ENCODE data around the gene BTG2. TPM values are rescaled to one million over a fixed set of nuclear protein-coding genes. Genes with fewer than 3 reads are reported as not detected.

The BTG2 gene
- total RNA-seq, 4 donors from 2014 or later = 48.0 to 286 (median 74.9) TPM

DNA sequence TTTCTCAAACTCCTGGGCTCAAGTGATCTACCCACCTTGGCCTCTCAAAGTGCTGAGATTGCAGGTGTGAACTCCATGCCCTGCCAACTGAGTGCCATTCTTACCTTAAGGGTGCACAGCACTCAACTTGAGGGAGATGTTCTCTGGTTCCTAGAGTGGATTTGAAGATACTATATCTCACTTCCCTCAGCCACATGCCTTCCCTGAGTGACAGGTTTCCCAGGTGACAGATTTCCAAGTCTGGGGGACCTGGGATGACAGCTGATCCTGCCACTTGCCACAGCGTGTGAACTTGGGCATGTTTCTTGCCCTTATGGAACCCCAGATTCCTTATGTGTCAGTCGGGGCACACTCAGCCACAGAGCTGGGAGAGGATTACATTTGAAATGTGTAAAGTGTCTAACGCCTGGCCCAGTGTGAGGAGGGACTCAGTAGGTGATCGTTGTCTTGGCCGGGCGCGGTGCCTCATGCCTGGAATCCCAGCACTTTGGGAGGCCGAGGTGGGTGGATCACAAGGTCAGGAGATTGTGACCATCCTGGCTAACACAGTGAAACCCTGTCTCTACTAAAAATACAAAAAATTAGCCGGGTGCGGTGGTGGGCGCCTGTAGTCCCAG is 29.6 kb upstream of the BTG2 start:
- no peaks in the 10 kb centered on the region for H3K27me3 ChIP-seq
- ATAC-seq = no peak
- no peaks in the 10 kb centered on the region for H3K9me3 ChIP-seq
- peak in 1 of 2 donors; percentile 30 for DNase-seq
- H3K4me3 ChIP-seq = no peak overlapping the region
- in situ Hi-C loops (cut with MboI; ENCODE audit: low sequenced_read_pairs in 4 of 4) = loop anchor here in 2 of 4 donors (10.0 kb wide), 1 partner anchor 209 kb away; no protein-coding TSS in a partner anchor
- intact Hi-C loops (cut with DNase I; ENCODE audit: low total_unique reads) = loop anchor here (2.0 to 10.0 kb wide), 5 partner anchors 282 to 1391 kb away; partner anchors contain the start of genes ATP2B4, SHISA4, ZBED6 and ZC3H11A
- H3K36me3 ChIP-seq = no peaks in the 10 kb centered on the region
- no peak for TF ChIP-seq POLR2A (IDR thresholded peaks at IDR 0.05)
- TF ChIP-seq, protein P1, sequence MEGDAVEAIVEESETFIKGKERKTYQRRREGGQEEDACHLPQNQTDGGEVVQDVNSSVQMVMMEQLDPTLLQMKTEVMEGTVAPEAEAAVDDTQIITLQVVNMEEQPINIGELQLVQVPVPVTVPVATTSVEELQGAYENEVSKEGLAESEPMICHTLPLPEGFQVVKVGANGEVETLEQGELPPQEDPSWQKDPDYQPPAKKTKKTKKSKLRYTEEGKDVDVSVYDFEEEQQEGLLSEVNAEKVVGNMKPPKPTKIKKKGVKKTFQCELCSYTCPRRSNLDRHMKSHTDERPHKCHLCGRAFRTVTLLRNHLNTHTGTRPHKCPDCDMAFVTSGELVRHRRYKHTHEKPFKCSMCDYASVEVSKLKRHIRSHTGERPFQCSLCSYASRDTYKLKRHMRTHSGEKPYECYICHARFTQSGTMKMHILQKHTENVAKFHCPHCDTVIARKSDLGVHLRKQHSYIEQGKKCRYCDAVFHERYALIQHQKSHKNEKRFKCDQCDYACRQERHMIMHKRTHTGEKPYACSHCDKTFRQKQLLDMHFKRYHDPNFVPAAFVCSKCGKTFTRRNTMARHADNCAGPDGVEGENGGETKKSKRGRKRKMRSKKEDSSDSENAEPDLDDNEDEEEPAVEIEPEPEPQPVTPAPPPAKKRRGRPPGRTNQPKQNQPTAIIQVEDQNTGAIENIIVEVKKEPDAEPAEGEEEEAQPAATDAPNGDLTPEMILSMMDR (IDR thresholded peaks at IDR 0.05 in 4 of 5, conservative IDR thresholded peaks at IDR 0.05 in 1 of 5) = no peak
- peaks cover 78 to 84% of the 10 kb centered on the region in 2 donors for H3K4me1 ChIP-seq
- peak overlapping the region; percentile 92 to 96 (median 94) for H3K27ac ChIP-seq

DNA sequence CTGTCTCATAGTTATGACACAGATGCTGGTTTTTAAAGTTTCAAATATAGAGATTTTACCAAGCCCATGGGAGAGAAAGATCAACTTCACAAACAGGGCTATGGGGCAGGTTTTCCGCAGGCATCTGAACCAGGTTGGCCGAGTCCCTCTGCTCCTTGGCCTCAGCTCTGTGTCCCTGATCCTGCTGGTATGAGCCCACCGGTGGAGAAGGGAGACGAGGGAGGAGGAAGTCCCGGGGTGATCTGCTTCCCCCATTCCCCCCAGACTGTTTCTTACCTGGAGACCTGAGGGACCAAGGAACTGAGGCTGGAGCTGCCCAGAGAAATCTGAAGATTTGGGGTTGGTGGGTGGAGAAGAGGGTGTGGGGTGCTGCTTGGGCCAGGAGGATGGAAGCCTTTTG is 28.9 kb upstream of the BTG2 start:
- intact Hi-C loops (cut with DNase I; ENCODE audit: low total_unique reads) (loop anchor here (5.0 to 10.0 kb wide), 4 partner anchors 281 to 1392 kb away; partner anchors contain the start of genes ATP2B4, SHISA4, ZBED6 and ZC3H11A), in situ Hi-C loops (cut with MboI; ENCODE audit: low sequenced_read_pairs in 4 of 4) (loop anchor here in 2 of 4 donors (10.0 kb wide), 1 partner anchor 208 kb away; no protein-coding TSS in a partner anchor)
- peaks cover 75 to 84% of the 10 kb centered on the region in 2 donors for H3K4me1 ChIP-seq
- peak overlapping the region; percentile 92 to 96 (median 94) for H3K27ac ChIP-seq
- no peaks in the 10 kb centered on the region for H3K9me3 ChIP-seq
- no peak for TF ChIP-seq POLR2A (IDR thresholded peaks at IDR 0.05)
- TF ChIP-seq, protein P1 (IDR thresholded peaks at IDR 0.05 in 4 of 5, conservative IDR thresholded peaks at IDR 0.05 in 1 of 5) = no peak
- H3K4me3 ChIP-seq = no peak overlapping the region
- H3K36me3 ChIP-seq = no peaks in the 10 kb centered on the region
- no peak for ATAC-seq
- DNase-seq = no peak
- no peaks in the 10 kb centered on the region for H3K27me3 ChIP-seq

- in situ Hi-C loops (cut with MboI; ENCODE audit: low sequenced_read_pairs in 4 of 4) (loop anchor here in 2 of 4 donors (10.0 kb wide), 1 partner anchor 208 kb away; no protein-coding TSS in a partner anchor), intact Hi-C loops (cut with DNase I; ENCODE audit: low total_unique reads) (loop anchor here (5.0 to 10.0 kb wide), 4 partner anchors 280 to 1392 kb away; partner anchors contain the start of genes ATP2B4, SHISA4, ZBED6 and ZC3H11A)
- TF ChIP-seq, protein P1 (IDR thresholded peaks at IDR 0.05 in 4 of 5, conservative IDR thresholded peaks at IDR 0.05 in 1 of 5) = no peak
- TF ChIP-seq POLR2A (IDR thresholded peaks at IDR 0.05) = no peak
- Histone ChIP-seq H3K36me3 (no peaks in the 10 kb centered on the region), H3K9me3 (no peaks in the 10 kb centered on the region), H3K4me1 (peaks cover 81 to 88% of the 10 kb centered on the region in 2 donors), H3K27me3 (no peaks in the 10 kb centered on the region), H3K27ac (peak overlapping the region; percentile 92 to 96 (median 94)), H3K4me3 (no peak overlapping the region)
- DNase-seq (peak in 1 of 2 donors; percentile 39), ATAC-seq (no peak)
Observed at GRCh38 chr1:203276916-203277545, 28.3 kb upstream of the BTG2 start.

- Histone ChIP-seq H3K36me3 (no peaks in the 10 kb centered on the region), H3K27me3 (no peaks in the 10 kb centered on the region), H3K27ac (peak overlapping the region; percentile 92 to 96 (median 94)), H3K4me3 (peak overlapping the region; percentile 12 to 35 (median 16)), H3K9me3 (no peaks in the 10 kb centered on the region), H3K4me1 (peaks cover 86 to 94% of the 10 kb centered on the region in 2 donors)
- peak; percentile 92 to 96 for DNase-seq
- intact Hi-C loops (cut with DNase I; ENCODE audit: low total_unique reads) (loop anchor here (5.0 to 10.0 kb wide), 4 partner anchors 279 to 1393 kb away; partner anchors contain the start of genes ATP2B4, SHISA4, ZBED6 and ZC3H11A), in situ Hi-C loops (cut with MboI; ENCODE audit: low sequenced_read_pairs in 4 of 4) (loop anchor here in 2 of 4 donors (10.0 kb wide), 1 partner anchor 207 kb away; no protein-coding TSS in a partner anchor)
- TF ChIP-seq, protein P1 (IDR thresholded peaks at IDR 0.05 in 4 of 5, conservative IDR thresholded peaks at IDR 0.05 in 1 of 5) = no peak
- peak; percentile 64 to 84 for TF ChIP-seq POLR2A (IDR thresholded peaks at IDR 0.05)
- peak; percentile 57 to 62 for ATAC-seq
Observed at GRCh38 chr1:203278082-203278884, 27.0 kb upstream of the BTG2 start.

Measured in gastrocnemius medialis (tissue), 4 donors.